ENCODE results near the gene CSAD. TPM values are rescaled to one million over a fixed set of nuclear protein-coding genes. Genes with fewer than 3 reads are reported as not detected.

Gene CSAD
- total and polyA plus RNA-seq, 3 donors from 2014 or later = 34.9 to 93.7 (median 73.9) TPM

- no peaks in the 10 kb centered on the region for H3K36me3 ChIP-seq (ENCODE audit: low read depth, missing control alignments)
- H3K27me3 ChIP-seq = no peaks in the 10 kb centered on the region
- peaks cover 10% of the 10 kb centered on the region for H3K4me1 ChIP-seq
- TF ChIP-seq POLR2A (IDR thresholded peaks at IDR 0.05) = no peak
- no peak overlapping the region for H3K27ac ChIP-seq
- H3K9me3 ChIP-seq = no peaks in the 10 kb centered on the region
- H3K4me3 ChIP-seq = no peak overlapping the region
- intact Hi-C loops (cut with DNase I; ENCODE audit: low total_unique reads) = no loop called here
- WGBS, 2 donors = 68 to 95% methylated on average over 1 of the region's 1 CpG
- no peak for DNase-seq
Measured at GRCh38 chr12:53201177-53201541, 20.4 kb upstream of the CSAD start.

- no peaks in the 10 kb centered on the region for H3K36me3 ChIP-seq (ENCODE audit: low read depth, missing control alignments)
- no peak for DNase-seq
- intact Hi-C loops (cut with DNase I; ENCODE audit: low total_unique reads) = no loop called here
- no peak for TF ChIP-seq CTCF (IDR thresholded peaks at IDR 0.05)
- no peak for TF ChIP-seq POLR2A (IDR thresholded peaks at IDR 0.05)
- H3K4me1 ChIP-seq = peaks cover 10% of the 10 kb centered on the region
- H3K9me3 ChIP-seq = no peaks in the 10 kb centered on the region
- no peak overlapping the region for H3K4me3 ChIP-seq
- 81 to 89% methylated on average over 10 of the region's 10 CpGs for WGBS, 2 donors
- no peaks in the 10 kb centered on the region for H3K27me3 ChIP-seq
- no peak overlapping the region for H3K27ac ChIP-seq
Measured at GRCh38 chr12:53200458-53201176, 19.9 kb upstream of the CSAD start.

- Histone ChIP-seq H3K4me3 (no peak overlapping the region), H3K4me1 (peaks cover 12% of the 10 kb centered on the region), H3K27ac (no peak overlapping the region), H3K9me3 (no peaks in the 10 kb centered on the region), H3K27me3 (no peaks in the 10 kb centered on the region), H3K36me3 (ENCODE audit: low read depth, missing control alignments) (no peaks in the 10 kb centered on the region)
- intact Hi-C loops (cut with DNase I; ENCODE audit: low total_unique reads) = no loop called here
- DNase-seq = no peak
- WGBS, 2 donors = 89 to 90% methylated on average over 2 of the region's 2 CpGs
- TF ChIP-seq CTCF (IDR thresholded peaks at IDR 0.05) (no peak), POLR2A (IDR thresholded peaks at IDR 0.05) (no peak)
Measured at GRCh38 chr12:53200107-53200457, 19.4 kb upstream of the CSAD start.

- Histone ChIP-seq H3K27me3 (no peaks in the 10 kb centered on the region), H3K36me3 (ENCODE audit: low read depth, missing control alignments) (no peaks in the 10 kb centered on the region), H3K27ac (no peak overlapping the region), H3K4me3 (no peak overlapping the region), H3K9me3 (no peaks in the 10 kb centered on the region), H3K4me1 (peaks cover 16% of the 10 kb centered on the region)
- WGBS, 2 donors = 92 to 95% methylated on average over 3 of the region's 3 CpGs
- no peak for DNase-seq
- intact Hi-C loops (cut with DNase I; ENCODE audit: low total_unique reads) = no loop called here
- TF ChIP-seq CTCF (IDR thresholded peaks at IDR 0.05) (no peak), POLR2A (IDR thresholded peaks at IDR 0.05) (no peak)
Measured at GRCh38 chr12:53199700-53200099, 19.0 kb upstream of the CSAD start.

- no peaks in the 10 kb centered on the region for H3K36me3 ChIP-seq (ENCODE audit: low read depth, missing control alignments)
- intact Hi-C loops (cut with DNase I; ENCODE audit: low total_unique reads) = no loop called here
- H3K9me3 ChIP-seq = no peaks in the 10 kb centered on the region
Measured at GRCh38 chr12:53198486-53199110, 17.9 kb upstream of the CSAD start.

More at GRCh38 chr12:53198486-53199110, 17.9 kb upstream of the CSAD start:
- H3K4me1 ChIP-seq = peaks cover 16% of the 10 kb centered on the region
- no peak for DNase-seq
- WGBS, 2 donors = 72 to 73% methylated on average over 4 to 5 of the region's 5 CpGs
- H3K4me3 ChIP-seq = no peak overlapping the region
- H3K27me3 ChIP-seq = no peaks in the 10 kb centered on the region
- H3K27ac ChIP-seq = no peak overlapping the region
- TF ChIP-seq CTCF (IDR thresholded peaks at IDR 0.05) (no peak), POLR2A (IDR thresholded peaks at IDR 0.05) (no peak)

All from testis (tissue), 3 donors.